ENCODE data around the gene SLC12A7.
"Not testable (repeated sequence)": the region's sequence is repeated elsewhere in the genome, so short reads cannot be mapped to it uniquely, and the experiment has no call there.

The SLC12A7 gene

DNA sequence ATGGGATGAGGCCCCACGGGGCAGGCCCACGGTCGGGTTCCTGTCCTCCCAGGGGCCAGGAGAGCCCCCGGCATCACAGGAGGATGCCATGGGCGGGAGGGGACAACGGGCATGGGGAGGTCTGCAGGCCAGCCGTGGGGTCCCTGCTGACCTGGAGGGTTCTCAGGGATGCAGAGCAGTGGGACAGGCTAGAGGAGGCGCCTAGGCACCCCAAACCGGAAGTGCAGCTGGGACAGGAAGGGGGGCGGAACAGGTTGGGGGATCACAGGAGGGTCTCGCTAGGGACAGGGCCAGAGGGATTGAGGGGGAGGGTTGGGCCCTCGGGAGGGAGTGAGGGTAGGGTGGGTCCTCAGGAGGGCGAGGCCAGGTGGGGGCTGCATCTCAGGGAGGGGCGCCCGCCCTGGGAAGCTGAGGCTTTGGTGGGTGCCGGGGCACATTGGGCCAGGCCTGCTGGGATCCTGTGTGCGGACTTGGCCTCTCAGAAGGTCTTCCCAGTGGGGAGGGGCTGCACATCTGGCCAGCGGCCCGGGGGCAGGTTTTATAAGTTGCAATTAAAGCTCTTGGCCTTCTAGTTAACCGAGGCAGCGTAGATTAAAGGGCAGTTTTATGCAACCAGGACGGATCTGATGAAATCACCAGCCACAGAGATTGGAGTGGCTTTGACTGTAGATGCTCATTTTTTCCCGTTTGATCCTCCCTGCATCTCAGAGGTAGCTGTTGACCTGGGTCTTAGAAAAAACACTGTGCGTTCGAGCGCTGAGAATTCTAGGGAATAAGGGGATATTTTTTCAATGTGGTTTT, 83.2 kb downstream of the SLC12A7 start:
- H3K4me3 ChIP-seq (ENCODE audit: low read depth, low read length) = no peak overlapping the region
- TF ChIP-seq, protein P1, sequence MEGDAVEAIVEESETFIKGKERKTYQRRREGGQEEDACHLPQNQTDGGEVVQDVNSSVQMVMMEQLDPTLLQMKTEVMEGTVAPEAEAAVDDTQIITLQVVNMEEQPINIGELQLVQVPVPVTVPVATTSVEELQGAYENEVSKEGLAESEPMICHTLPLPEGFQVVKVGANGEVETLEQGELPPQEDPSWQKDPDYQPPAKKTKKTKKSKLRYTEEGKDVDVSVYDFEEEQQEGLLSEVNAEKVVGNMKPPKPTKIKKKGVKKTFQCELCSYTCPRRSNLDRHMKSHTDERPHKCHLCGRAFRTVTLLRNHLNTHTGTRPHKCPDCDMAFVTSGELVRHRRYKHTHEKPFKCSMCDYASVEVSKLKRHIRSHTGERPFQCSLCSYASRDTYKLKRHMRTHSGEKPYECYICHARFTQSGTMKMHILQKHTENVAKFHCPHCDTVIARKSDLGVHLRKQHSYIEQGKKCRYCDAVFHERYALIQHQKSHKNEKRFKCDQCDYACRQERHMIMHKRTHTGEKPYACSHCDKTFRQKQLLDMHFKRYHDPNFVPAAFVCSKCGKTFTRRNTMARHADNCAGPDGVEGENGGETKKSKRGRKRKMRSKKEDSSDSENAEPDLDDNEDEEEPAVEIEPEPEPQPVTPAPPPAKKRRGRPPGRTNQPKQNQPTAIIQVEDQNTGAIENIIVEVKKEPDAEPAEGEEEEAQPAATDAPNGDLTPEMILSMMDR (IDR thresholded peaks at IDR 0.05; ENCODE audit: control insufficient read depth, extremely low read depth, insufficient read depth) = no peak
- no peak for DNase-seq (ENCODE audit: low read depth)

DNA sequence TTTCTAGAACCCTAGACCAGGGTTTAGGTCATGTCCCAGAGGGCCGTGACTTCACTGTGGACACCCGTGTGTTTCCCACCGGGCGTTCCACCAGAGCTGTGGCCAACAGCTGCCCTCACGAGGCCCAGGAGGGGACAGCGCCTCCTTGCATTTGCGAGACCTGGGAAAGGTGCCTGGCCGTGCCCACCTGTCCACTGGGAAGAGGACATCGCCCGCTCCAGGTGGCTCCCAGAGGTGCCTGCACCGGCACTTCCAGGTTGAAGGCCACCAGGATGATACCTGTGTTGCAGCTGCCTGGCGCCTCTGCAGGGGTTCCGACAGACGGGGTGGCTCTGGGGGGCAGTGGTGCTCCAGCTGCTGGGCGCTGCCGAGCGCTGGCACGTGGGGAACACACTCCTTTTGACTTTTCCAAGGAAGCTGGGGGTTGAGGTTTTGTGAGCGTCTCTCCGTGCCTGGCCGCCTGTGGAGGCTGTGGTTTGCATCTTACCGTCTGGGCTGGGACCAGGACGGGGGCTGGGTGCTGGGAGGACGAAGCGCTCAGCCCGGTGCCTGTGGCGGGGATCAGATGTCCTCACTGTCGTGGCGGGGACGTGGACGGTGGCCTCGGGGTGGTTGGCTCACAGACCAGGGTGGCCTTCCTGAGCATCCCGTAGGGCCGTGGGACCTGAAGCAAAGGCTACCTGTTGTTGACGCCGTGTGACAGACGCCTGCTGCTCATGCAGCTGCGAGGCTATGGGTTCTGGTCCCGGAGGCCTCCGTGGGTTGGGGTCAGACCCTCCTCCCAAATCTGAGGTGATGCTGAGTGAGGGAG, 84.0 kb downstream of the SLC12A7 start:
- no peak for DNase-seq (ENCODE audit: low read depth)
- H3K4me3 ChIP-seq (ENCODE audit: low read depth, low read length) = no peak overlapping the region
- TF ChIP-seq, protein P1 (IDR thresholded peaks at IDR 0.05; ENCODE audit: control insufficient read depth, extremely low read depth, insufficient read depth) = no peak

DNA sequence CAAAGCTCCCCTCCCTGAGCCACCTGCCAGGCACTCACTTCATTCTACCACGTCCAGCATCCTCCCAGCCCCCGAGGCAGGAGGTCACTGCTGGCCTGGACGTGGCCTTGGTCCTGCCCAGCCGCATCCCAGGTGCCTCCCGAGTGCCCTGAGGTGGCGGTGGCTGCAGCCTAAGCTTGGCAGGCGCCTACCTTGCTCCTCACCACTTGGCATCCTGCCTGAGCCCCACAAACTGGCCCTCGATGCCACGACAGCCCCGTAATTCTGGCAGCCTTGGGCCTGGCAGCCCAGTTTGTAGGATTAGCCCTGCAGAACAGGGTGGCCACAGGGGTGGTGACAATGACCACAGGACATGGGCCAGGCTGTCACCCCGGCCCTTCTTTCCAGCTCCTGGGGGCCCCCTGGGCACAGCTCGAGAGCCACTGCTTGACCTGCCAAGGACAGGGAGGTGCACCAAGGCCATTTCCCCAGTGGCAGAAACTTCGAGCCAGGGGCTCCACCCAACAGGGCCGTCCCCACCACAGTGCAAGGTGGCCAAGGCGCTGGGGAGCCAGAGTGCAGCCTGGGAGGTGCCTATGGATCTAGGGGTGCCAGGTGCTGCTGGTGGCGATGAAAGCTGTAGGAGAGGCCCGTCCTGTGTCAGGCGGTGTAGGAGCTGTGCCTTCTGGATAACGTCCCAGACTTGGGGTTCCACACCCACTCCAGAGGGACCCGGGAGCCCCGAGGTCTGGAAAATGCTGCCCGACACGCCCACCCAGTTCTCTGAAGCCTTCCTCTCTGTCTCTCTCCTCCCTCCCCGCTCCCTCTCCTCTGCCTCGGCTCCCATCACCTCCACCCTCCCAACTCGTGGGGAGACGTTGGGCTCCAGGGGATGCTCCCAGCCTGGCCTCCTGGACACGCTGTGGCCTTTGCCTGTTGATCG, 84.9 kb downstream of the SLC12A7 start:
- DNase-seq (ENCODE audit: low read depth) = no peak
- TF ChIP-seq, protein P1 (IDR thresholded peaks at IDR 0.05; ENCODE audit: control insufficient read depth, extremely low read depth, insufficient read depth) = no peak
- no peak overlapping the region for H3K4me3 ChIP-seq (ENCODE audit: low read depth, low read length)

GRCh38 chr5:1021969-1022336, 89.9 kb downstream of the SLC12A7 start:
- H3K4me3 ChIP-seq (ENCODE audit: low read depth, low read length); DNase-seq (ENCODE audit: low read depth): not testable (repeated sequence)

DNA sequence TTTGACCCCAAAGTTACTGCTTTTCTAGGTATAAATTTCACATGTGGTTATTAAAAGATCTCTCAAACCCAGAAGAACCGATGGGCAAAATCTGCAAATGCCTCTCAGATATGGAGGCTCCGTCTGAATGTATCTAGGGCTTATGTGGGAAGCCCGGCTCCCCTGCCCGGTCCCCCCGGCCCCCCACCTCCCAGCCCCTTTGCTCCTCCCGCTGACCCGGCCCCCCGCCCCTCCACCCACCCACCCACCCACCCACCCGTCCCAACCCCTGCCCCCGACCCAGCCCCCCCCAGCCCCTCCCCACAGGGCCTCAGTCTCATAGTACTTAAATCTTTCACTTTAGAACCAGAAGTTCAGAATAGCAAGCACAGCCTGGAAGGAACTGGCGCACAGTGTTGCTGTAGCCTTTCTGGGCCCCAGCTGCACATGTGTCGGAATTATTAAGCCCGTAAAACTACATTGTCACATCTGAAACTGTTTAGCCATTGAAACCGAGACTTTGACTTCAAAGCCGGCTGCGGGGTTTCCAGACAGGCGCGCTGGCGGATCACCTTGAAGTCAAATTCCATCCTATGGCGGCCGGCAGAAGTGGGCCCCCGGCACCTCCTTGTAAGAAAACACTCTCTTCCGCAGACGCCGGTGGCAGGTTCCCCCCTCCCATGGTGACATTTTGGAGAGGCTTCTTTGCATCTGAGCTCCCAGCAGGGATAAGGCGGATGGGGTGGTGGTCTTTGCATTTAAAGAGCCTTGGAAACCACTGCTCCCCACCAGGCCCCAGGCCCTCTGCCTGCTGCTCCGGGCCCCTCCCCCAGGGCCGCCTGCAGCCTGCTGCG, 90.5 kb downstream of the SLC12A7 start:
- no peak for DNase-seq (ENCODE audit: low read depth)
- TF ChIP-seq, protein P1 (IDR thresholded peaks at IDR 0.05; ENCODE audit: control insufficient read depth, extremely low read depth, insufficient read depth) = no peak
- H3K4me3 ChIP-seq (ENCODE audit: low read depth, low read length) = no peak overlapping the region

- H3K4me3 ChIP-seq (ENCODE audit: low read depth, low read length) = no peak overlapping the region
- TF ChIP-seq, protein P1 (IDR thresholded peaks at IDR 0.05; ENCODE audit: control insufficient read depth, extremely low read depth, insufficient read depth) = no peak
- DNase-seq (ENCODE audit: low read depth) = no peak
Observed at GRCh38 chr5:1020452-1020961, 91.4 kb downstream of the SLC12A7 start.

Measured in LNCaP clone FGC (cell line).